ENCODE results near the gene FAM186B.

The FAM186B gene

DNA sequence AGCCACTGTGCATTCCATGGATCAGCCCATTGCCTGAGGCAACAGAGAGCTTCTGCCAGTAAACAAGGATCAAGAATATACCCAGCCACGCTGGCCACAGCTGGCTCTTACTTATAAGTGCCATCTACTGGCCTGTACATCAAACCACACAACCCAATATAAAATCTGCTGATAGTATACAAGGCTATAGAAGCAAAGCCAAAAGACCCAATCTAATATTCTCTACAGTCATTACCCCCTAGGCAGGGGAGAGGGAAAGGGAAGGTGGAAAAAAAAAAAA, 4.4 kb upstream of the FAM186B start:
- TF ChIP-seq, protein P1, sequence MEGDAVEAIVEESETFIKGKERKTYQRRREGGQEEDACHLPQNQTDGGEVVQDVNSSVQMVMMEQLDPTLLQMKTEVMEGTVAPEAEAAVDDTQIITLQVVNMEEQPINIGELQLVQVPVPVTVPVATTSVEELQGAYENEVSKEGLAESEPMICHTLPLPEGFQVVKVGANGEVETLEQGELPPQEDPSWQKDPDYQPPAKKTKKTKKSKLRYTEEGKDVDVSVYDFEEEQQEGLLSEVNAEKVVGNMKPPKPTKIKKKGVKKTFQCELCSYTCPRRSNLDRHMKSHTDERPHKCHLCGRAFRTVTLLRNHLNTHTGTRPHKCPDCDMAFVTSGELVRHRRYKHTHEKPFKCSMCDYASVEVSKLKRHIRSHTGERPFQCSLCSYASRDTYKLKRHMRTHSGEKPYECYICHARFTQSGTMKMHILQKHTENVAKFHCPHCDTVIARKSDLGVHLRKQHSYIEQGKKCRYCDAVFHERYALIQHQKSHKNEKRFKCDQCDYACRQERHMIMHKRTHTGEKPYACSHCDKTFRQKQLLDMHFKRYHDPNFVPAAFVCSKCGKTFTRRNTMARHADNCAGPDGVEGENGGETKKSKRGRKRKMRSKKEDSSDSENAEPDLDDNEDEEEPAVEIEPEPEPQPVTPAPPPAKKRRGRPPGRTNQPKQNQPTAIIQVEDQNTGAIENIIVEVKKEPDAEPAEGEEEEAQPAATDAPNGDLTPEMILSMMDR (IDR thresholded peaks at IDR 0.05; ENCODE audit: low read depth, low read length, missing control alignments): peak; percentile 6
- DNase-seq (ENCODE audit: extremely low read depth, low read depth): peak; percentile 15
- no peak overlapping the region for H3K4me3 ChIP-seq (replicated peaks; ENCODE audit: low read depth, low read length)

DNA sequence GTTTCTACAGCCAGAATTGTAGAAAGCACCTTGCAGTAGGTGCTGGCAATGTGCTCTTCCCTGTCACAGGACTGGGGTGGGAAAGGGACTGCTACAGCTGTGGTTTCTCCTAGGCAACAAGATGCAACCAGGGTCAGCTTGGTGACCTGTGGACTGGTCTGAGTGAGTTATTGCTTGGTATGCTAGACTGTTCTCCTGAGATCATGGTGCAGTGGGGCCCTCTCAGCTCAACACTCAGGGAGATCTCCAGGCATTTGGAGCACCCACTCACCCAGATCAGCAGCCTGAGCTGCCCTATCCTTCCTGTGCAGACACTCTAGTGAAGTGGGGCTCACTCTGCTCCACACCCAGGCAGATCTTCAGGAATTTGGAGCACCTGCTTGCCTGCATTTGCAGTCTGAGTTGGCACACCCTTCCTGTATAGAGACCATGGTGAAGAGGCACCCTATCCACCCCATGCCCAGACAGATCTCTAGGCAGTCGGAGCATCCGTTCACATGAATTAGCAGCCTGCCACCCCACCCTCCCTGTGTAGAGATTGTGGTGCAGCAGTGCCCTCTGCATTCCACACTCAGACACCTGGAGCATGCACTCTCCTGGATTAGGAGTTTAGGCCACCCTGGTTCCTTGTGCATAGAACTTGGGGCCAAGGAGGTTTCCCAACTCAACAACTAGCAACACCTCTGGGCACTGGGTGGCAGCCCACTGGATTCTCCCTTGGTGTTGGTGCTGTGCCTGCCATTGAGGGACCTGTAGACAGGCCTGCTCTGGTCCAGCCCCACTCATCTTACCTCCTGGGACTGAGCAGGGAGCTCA, 3.8 kb upstream of the FAM186B start:
- no peak for DNase-seq (ENCODE audit: extremely low read depth, low read depth)
- TF ChIP-seq, protein P1 (IDR thresholded peaks at IDR 0.05; ENCODE audit: low read depth, low read length, missing control alignments): no peak
- no peak overlapping the region for H3K4me3 ChIP-seq (replicated peaks; ENCODE audit: low read depth, low read length)

DNA sequence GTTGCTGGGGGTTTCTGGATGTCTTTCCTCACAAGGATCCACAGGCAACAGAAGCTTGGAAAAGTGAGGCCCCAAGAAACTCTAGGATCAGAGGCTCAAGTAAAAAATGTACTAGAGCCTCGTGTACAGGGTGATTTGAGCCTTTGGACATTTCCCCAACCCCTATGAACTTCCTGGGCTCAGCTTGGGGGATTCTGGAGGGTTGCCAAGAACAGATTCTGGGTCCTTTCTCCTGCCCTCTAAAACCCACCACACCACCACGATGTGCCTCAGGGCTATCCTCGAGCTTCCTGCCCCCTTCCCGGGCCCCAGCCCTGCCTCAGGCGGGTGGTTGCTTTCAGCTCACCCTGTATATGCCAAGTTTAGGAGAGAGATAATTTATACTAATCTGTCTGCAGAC, 583 bp downstream of the FAM186B start:
- no peak overlapping the region for H3K4me3 ChIP-seq (replicated peaks; ENCODE audit: low read depth, low read length)
- no peak for DNase-seq (ENCODE audit: extremely low read depth, low read depth)
- TF ChIP-seq, protein P1 (IDR thresholded peaks at IDR 0.05; ENCODE audit: low read depth, low read length, missing control alignments): no peak

DNA sequence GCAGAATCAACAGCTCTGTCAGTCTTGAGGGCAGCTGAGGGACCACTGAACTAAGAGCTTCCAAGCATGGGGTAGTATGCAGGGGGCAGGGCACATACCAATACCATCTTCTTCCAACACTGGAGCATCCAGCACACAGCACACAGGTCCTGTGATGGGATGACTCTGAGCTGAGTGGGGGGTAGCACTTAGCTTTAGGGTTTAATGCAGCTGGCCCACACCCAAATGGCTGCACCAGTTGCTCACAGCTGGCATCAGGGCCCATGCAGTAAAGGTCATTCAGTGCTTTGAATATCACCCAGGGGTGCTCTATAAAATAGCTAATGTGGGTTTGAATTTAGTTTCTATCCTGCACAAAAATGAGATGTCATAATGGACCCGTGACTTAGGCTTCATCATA, 1.7 kb downstream of the FAM186B start:
- TF ChIP-seq, protein P1 (IDR thresholded peaks at IDR 0.05; ENCODE audit: low read depth, low read length, missing control alignments): no peak
- H3K4me3 ChIP-seq (replicated peaks; ENCODE audit: low read depth, low read length): no peak overlapping the region
- no peak for DNase-seq (ENCODE audit: extremely low read depth, low read depth)

DNA sequence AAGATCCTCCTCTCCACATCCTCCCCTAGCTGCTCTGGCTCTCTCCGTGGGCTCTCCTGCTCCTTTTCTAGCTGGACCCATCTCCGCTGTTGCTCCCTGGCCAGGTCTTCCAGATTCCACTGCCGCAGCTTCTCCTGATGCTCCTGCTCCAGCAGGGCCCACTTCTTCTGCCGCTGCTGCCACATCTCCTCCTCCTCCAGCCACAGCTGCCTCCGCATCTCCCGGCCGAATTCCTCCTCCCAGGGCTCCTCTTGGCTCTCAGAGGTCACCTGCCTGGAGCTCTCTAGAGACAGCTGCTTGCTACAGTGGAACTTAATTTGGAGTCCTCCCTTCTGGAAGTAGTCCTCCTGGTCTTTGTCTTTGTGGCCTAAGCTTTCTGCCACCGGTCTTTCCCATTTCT, 5.5 kb downstream of the FAM186B start:
- H3K4me3 ChIP-seq (replicated peaks; ENCODE audit: low read depth, low read length): no peak overlapping the region
- TF ChIP-seq, protein P1 (IDR thresholded peaks at IDR 0.05; ENCODE audit: low read depth, low read length, missing control alignments): no peak
- no peak for DNase-seq (ENCODE audit: extremely low read depth, low read depth)

DNA sequence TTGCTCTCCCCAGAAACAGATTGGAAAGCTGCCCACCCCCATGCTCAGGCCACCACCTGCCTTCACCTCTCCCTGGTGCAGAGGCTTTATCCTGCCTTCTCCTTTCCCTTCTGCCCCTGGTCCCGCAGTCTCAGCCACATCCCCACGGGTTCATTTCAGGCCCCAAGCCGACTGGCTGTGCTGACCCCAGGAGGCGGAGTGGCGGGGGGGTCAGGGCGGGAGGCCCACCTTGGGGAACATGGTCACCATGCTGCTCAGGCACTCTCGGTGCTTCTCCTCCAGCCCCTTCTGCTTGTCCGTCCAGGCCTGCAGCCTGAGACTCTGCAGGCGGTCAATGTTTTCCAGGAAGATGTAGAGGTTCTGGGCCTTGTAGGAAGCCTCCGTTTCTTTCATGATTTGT, 6.9 kb downstream of the FAM186B start:
- TF ChIP-seq, protein P1 (IDR thresholded peaks at IDR 0.05; ENCODE audit: low read depth, low read length, missing control alignments): no peak
- H3K4me3 ChIP-seq (replicated peaks; ENCODE audit: low read depth, low read length): no peak overlapping the region
- DNase-seq (ENCODE audit: extremely low read depth, low read depth): no peak

Measured in HFF-Myc (cell line).